HEK293 (cell line): ENCODE measurements around the gene AGRN.

Experiments used
- CTCF ChIA-PET: fragments of 350-600 bp; formaldehyde crosslinking; extraction: SDS; loops from one replicate; lab custom pipeline; 2021; ENCODE audit warnings: antibody characterized with exemption; lab: Yijun Ruan, JAX
- POLR2A ChIA-PET: fragments of 300-600 bp; formaldehyde crosslinking; extraction: SDS; loops from one replicate; lab custom pipeline; 2020; ENCODE audit warnings: antibody characterized with exemption, inconsistent platforms; lab: Yijun Ruan, JAX
- H3K27ac ChIP-seq: fragments of 200-500 bp; sonication (Bioruptor generic); 2 replicates; pipeline ENCODE4 v1.5.1; 2014; ENCODE audit warnings: low read depth, low read length, control low read depth, inconsistent platforms; ENCODE audit errors: extremely low read depth
- H3K36me3 ChIP-seq, 2 experiments: fragments of 200-500 bp in 1 of 2; sonication (Bioruptor generic) in 1 of 2; 1 replicate in 1 of 2; 2 replicates in 1 of 2; pipeline ENCODE4 v1.5.1; 2014 to 2017; ENCODE audit warnings: inconsistent platforms in 2 of 2, low read length in 2 of 2; ENCODE audit not compliant: control insufficient read depth in 2 of 2, insufficient read depth in 1 of 2
- H3K4me1 ChIP-seq: fragments of 200-500 bp; sonication (Bioruptor generic); 2 replicates; pipeline ENCODE4 v1.5.1; 2014; ENCODE audit warnings: mild to moderate bottlenecking, low read length, inconsistent platforms; ENCODE audit not compliant: control insufficient read depth, insufficient read depth
- H3K4me3 ChIP-seq: 2 replicates; pipeline ENCODE4 v1.5.1; 2011; ENCODE audit warnings: low read depth, mild to moderate bottlenecking, control low read depth, low read length, moderate library complexity
- H3K9me3 ChIP-seq: fragments of 200-500 bp; sonication (Bioruptor generic); 2 replicates; pipeline ENCODE4 v1.5.1; 2014; ENCODE audit warnings: low read depth, low read length, inconsistent platforms; ENCODE audit not compliant: control insufficient read depth, insufficient read depth
- AEBP2 ChIP-seq: fragments of 450-650 bp; formaldehyde crosslinking; IDR thresholded peaks from 2 replicates; pipeline ENCODE4 v1.5.1; 2016; ENCODE audit warnings: missing biosample characterization, missing genetic modification characterization, borderline replicate concordance
- EGR2 ChIP-seq: fragments of 450-650 bp; formaldehyde crosslinking; IDR thresholded peaks from 2 replicates; pipeline ENCODE4 v1.5.1; 2016; ENCODE audit warnings: low read depth, missing biosample characterization, missing genetic modification characterization
- GLI4 ChIP-seq: fragments of 450-650 bp; formaldehyde crosslinking; IDR thresholded peaks from 2 replicates; pipeline ENCODE4 v1.5.1; 2016; ENCODE audit warnings: missing biosample characterization, missing genetic modification characterization
- GLIS2 ChIP-seq: fragments of 450-650 bp; formaldehyde crosslinking; IDR thresholded peaks from 2 replicates; pipeline ENCODE4 v1.5.1; 2016; ENCODE audit warnings: missing biosample characterization, missing genetic modification characterization
- KLF10 ChIP-seq: fragments of 450-650 bp; IDR thresholded peaks from 2 replicates; pipeline ENCODE4 v1.5.1; 2018; ENCODE audit warnings: missing biosample characterization, mild to moderate bottlenecking, missing genetic modification characterization
- PATZ1 ChIP-seq: fragments of 450-650 bp; formaldehyde crosslinking; IDR thresholded peaks from 2 replicates; pipeline ENCODE4 v1.5.1; 2016; ENCODE audit warnings: missing biosample characterization, missing genetic modification characterization
- ZBTB6 ChIP-seq: fragments of 450-650 bp; formaldehyde crosslinking; IDR thresholded peaks from 2 replicates; pipeline ENCODE4 v1.5.1; 2017; ENCODE audit warnings: missing biosample characterization, missing genetic modification characterization
- ZEB2 ChIP-seq: fragments of 450-650 bp; formaldehyde crosslinking; IDR thresholded peaks from 2 replicates; pipeline ENCODE4 v1.5.1; 2016; ENCODE audit warnings: missing biosample characterization, missing genetic modification characterization
- ZFP37 ChIP-seq: fragments of 450-650 bp; formaldehyde crosslinking; IDR thresholded peaks from 2 replicates; pipeline ENCODE4 v1.5.1; 2016; ENCODE audit warnings: missing biosample characterization, missing genetic modification characterization
- ZNF155 ChIP-seq: fragments of 450-650 bp; formaldehyde crosslinking; IDR thresholded peaks from 2 replicates; pipeline ENCODE4 v1.5.1; 2016; ENCODE audit warnings: missing biosample characterization, missing genetic modification characterization
- ZNF19 ChIP-seq: fragments of 450-650 bp; formaldehyde crosslinking; IDR thresholded peaks from 2 replicates; pipeline ENCODE4; 2016; ENCODE audit warnings: missing biosample characterization, missing genetic modification characterization, low read depth
- ZNF211 ChIP-seq: fragments of 450-650 bp; formaldehyde crosslinking; IDR thresholded peaks from 2 replicates; pipeline ENCODE4 v1.5.1; 2016; ENCODE audit warnings: low read depth, missing biosample characterization, missing genetic modification characterization
- ZNF214 ChIP-seq: fragments of 450-650 bp; formaldehyde crosslinking; IDR thresholded peaks from 2 replicates; pipeline ENCODE4 v1.5.1; 2017; ENCODE audit warnings: missing biosample characterization, mild to moderate bottlenecking, missing genetic modification characterization, borderline replicate concordance
- ZNF24 ChIP-seq: fragments of 450-650 bp; formaldehyde crosslinking; IDR thresholded peaks from 2 replicates; pipeline ENCODE4 v1.5.1; 2016; ENCODE audit warnings: missing biosample characterization, missing genetic modification characterization
- ZNF274 ChIP-seq, 2 experiments: fragments of 200-500 bp in 1 of 2; fragments of 450-650 bp in 1 of 2; sonication (Bioruptor generic) in 1 of 2; formaldehyde crosslinking in 1 of 2; IDR thresholded peaks; 2 replicates each; pipeline versions ENCODE4 v1.5.1 to v1.6.1; 2014 to 2016; ENCODE audit warnings: borderline replicate concordance in 1 of 2, inconsistent platforms in 1 of 2, low read length in 1 of 2, missing biosample characterization in 1 of 2, missing genetic modification characterization in 1 of 2
- ZNF311 ChIP-seq: fragments of 450-650 bp; formaldehyde crosslinking; IDR thresholded peaks from 2 replicates; pipeline ENCODE4 v1.5.1; 2017; ENCODE audit warnings: missing biosample characterization, missing genetic modification characterization, borderline replicate concordance
- ZNF335 ChIP-seq: fragments of 450-650 bp; formaldehyde crosslinking; conservative IDR thresholded peaks from 2 replicates; pipeline ENCODE4 v1.5.1; 2016; ENCODE audit warnings: missing biosample characterization, missing genetic modification characterization
- ZNF423 ChIP-seq: fragments of 450-650 bp; formaldehyde crosslinking; IDR thresholded peaks from 2 replicates; pipeline ENCODE4 v1.5.1; 2016; ENCODE audit warnings: missing biosample characterization, missing genetic modification characterization
- ZNF501 ChIP-seq: fragments of 450-650 bp; formaldehyde crosslinking; IDR thresholded peaks from 2 replicates; pipeline ENCODE4 v1.5.1; 2016; ENCODE audit warnings: missing biosample characterization, missing genetic modification characterization
- ZNF530 ChIP-seq: fragments of 450-650 bp; formaldehyde crosslinking; IDR thresholded peaks from 2 replicates; pipeline ENCODE4 v1.5.1; 2016; ENCODE audit warnings: low read depth, missing biosample characterization, missing genetic modification characterization
- ZNF585B ChIP-seq: fragments of 450-650 bp; formaldehyde crosslinking; IDR thresholded peaks from 2 replicates; pipeline ENCODE4 v1.5.1; 2016; ENCODE audit warnings: missing biosample characterization, missing genetic modification characterization
- ZNF639 ChIP-seq: fragments of 450-650 bp; formaldehyde crosslinking; IDR thresholded peaks from 2 replicates; pipeline ENCODE4 v1.5.1; 2016; ENCODE audit warnings: missing biosample characterization, missing genetic modification characterization
- ZNF645 ChIP-seq: fragments of 450-650 bp; formaldehyde crosslinking; IDR thresholded peaks from 2 replicates; pipeline ENCODE4; 2016; ENCODE audit warnings: missing biosample characterization, missing genetic modification characterization
- ZNF654 ChIP-seq: fragments of 450-650 bp; formaldehyde crosslinking; IDR thresholded peaks from 2 replicates; pipeline ENCODE4 v1.5.1; 2016; ENCODE audit warnings: low read depth, missing biosample characterization, missing genetic modification characterization
- ZNF660 ChIP-seq: fragments of 450-650 bp; IDR thresholded peaks from 2 replicates; pipeline ENCODE4 v1.5.1; 2018; ENCODE audit warnings: missing biosample characterization, mild to moderate bottlenecking, missing genetic modification characterization
- ZNF707 ChIP-seq: fragments of 450-650 bp; formaldehyde crosslinking; IDR thresholded peaks from 2 replicates; pipeline ENCODE4 v1.5.1; 2016; ENCODE audit warnings: missing biosample characterization, missing genetic modification characterization
- ZNF776 ChIP-seq: fragments of 450-650 bp; formaldehyde crosslinking; IDR thresholded peaks from 2 replicates; pipeline ENCODE4 v1.5.0; 2017; ENCODE audit warnings: missing biosample characterization, missing genetic modification characterization, borderline replicate concordance
- ZNF843 ChIP-seq: fragments of 450-650 bp; formaldehyde crosslinking; IDR thresholded peaks from 2 replicates; pipeline ENCODE4 v1.5.1; 2016; ENCODE audit warnings: missing biosample characterization, missing genetic modification characterization

Gene AGRN

GRCh38 chr1:1058088-1058905 is 38.4 kb downstream of the AGRN start (continued):
- TF ChIP-seq ZNF155 (tag by site-specific recombination) (no peak), AEBP2 (no peak), ZNF660 (no peak), ZFP37 (tag by site-specific recombination) (no peak), ZBTB6 (tag by site-specific recombination) (peak; percentile 71; the same call in 1 of the 2 replicates), ZNF214 (tag by site-specific recombination) (no peak)

- no peaks in the 10 kb centered on the region for H3K9me3 ChIP-seq
- H3K4me1 ChIP-seq: 0 out of 2 replicates have a peak, but pooled peaks cover 5% of the 10 kb centered on the region
- H3K36me3 ChIP-seq: peaks cover 0 to 15% of the 10 kb centered on the region in 2 experiments; a peak in 1 of 3 replicates
- CTCF ChIA-PET: interaction anchor here (0.6 to 3.6 kb wide), 5 partner anchors 11 to 74 kb away, joined by 3 to 10 read pairs (median 3); no protein-coding TSS in a partner anchor
- POLR2A ChIA-PET: interaction anchor here (0.5 to 1.5 kb wide), 7 partner anchors 10 to 91 kb away, joined by 3 to 8 read pairs (median 3); partner anchors contain the start of gene AGRN
- H3K4me3 ChIP-seq: peak overlapping the region; percentile 45
- H3K27ac ChIP-seq: no peak overlapping the region; the same call in 1 of the 2 replicates
- TF ChIP-seq PATZ1 (tag by site-specific recombination): peak; percentile 61
- no peak for TF ChIP-seq ZNF843
- TF ChIP-seq ZNF19 (tag by site-specific recombination): no peak
- no peak for TF ChIP-seq ZNF639 (tag by site-specific recombination)
- TF ChIP-seq ZNF501 (tag by site-specific recombination): peak; percentile 55; the same call in 1 of the 2 replicates
- no peak for TF ChIP-seq GLI4 (tag by site-specific recombination)
- TF ChIP-seq ZNF311 (tag by site-specific recombination): no peak
- TF ChIP-seq EGR2 (tag by site-specific recombination): peak; percentile 27; the same call in 1 of the 2 replicates
- no peak for TF ChIP-seq ZNF274 (IDR thresholded peaks at IDR 0.05; ENCODE audit: low read length)
- no peak for TF ChIP-seq ZNF274 (tag by site-specific recombination; IDR thresholded peaks at IDR 0.05; ENCODE audit: borderline replicate concordance)
- TF ChIP-seq ZNF335 (tag by site-specific recombination): peak; percentile 98
- TF ChIP-seq GLIS2: peak; percentile 80; the same call in 1 of the 2 replicates
- TF ChIP-seq ZNF24 (tag by site-specific recombination): no peak
- no peak for TF ChIP-seq ZNF530 (tag by site-specific recombination)
- no peak for TF ChIP-seq ZNF645 (tag by site-specific recombination)
- no peak for TF ChIP-seq ZNF585B (tag by site-specific recombination)
- TF ChIP-seq ZNF707 (tag by site-specific recombination): no peak
- TF ChIP-seq ZNF654: no peak
- TF ChIP-seq ZNF776: no peak
- TF ChIP-seq KLF10 (tag by site-specific recombination): no peak
- no peak; the same call in 1 of the 2 replicates for TF ChIP-seq ZEB2
- TF ChIP-seq ZNF423 (tag by site-specific recombination): 0 out of 2 replicates have a peak, but pooled peaks have one; percentile 18
- TF ChIP-seq ZNF211: no peak
These were observed 39.1 kb downstream of the AGRN start for GRCh38 chr1:1058921-1059493.
